Neural crest cell (in vitro differentiated cells): ENCODE measurements around the gene SAXO2. TPM values are rescaled to one million over a fixed set of nuclear protein-coding genes. Genes with fewer than 3 reads are reported as not detected.
"Not testable (repeated sequence)": the region's sequence is repeated elsewhere in the genome, so short reads cannot be mapped to it uniquely, and the experiment has no call there.

Experiments used
- DNase-seq: peaks from one replicate; pipeline ENCODE4 v3.0.0; 2021; ENCODE audit warnings: low read depth, mixed read lengths, low spot score
- H3K27ac Mint-ChIP-seq: one replicate; pipeline ENCODE4 v1.8.0; 2021; ENCODE audit warnings: mild to moderate bottlenecking, mixed read lengths; ENCODE audit not compliant: unreplicated experiment
- H3K27me3 Mint-ChIP-seq: 2 replicates; pipeline ENCODE4 v1.8.0; 2021; ENCODE audit warnings: low read depth, mild to moderate bottlenecking, mixed read lengths
- H3K36me3 Mint-ChIP-seq: 2 replicates; pipeline ENCODE4 v1.8.0; 2021; ENCODE audit warnings: low read depth, mild to moderate bottlenecking, mixed read lengths
- H3K4me1 Mint-ChIP-seq: 2 replicates; pipeline ENCODE4 v1.8.0; 2021; ENCODE audit warnings: mixed read lengths
- H3K4me3 Mint-ChIP-seq: one replicate; pipeline ENCODE4 v1.8.0; 2021; ENCODE audit warnings: mild to moderate bottlenecking, mixed read lengths
- H3K9me3 Mint-ChIP-seq: 2 replicates; pipeline ENCODE4 v1.8.0; 2021; ENCODE audit warnings: mixed read lengths
- total RNA-seq: library from RNA; stranded (reverse); gene quantifications from 2 replicates; pipeline ENCODE4 v1.2.1, GENCODE V29; 2021
- TF ChIP-seq, protein P1 (sequence below): fragments of 200-600 bp; sonication (generic); conservative IDR thresholded peaks from 2 replicates; pipeline ENCODE4 v1.5.0; 2021; ENCODE audit warnings: antibody characterized with exemption, mild to moderate bottlenecking

Gene SAXO2
- total RNA-seq, 1 donor from 2014 or later = 3.9 TPM

DNA sequence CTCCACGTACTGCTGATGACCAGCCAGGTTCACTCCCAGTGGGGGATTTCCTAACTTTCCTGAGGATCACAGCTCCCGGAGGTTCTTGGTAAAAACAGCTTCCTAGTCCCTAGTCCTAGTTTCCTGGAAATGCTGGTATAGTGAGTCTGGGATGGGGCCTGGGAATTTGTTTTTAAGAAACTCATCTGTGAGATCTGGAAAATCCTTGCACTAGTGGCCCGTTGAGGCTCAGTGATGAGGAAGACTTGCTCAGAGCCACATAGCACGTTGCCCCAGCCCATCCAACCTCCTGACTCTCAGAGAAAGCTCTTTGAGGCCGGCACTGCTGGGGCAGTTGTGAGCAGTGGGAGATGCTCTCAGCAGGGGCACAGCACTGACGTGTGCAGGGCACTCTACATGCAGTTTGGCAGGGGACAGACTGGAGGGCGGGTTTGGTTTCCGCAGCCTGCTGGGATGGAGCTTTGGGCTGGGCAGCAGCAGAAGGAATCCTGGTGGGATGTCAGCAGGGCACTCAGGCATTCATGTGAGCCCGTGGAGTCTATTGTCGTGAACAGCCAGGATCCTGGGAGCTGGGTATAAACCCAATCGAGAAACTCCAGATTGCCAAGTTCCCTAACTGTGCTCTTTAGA, 31.6 kb downstream of the SAXO2 start:
- Mint-ChIP-seq H3K9me3 (peaks cover 4% of the 10 kb centered on the region), H3K27me3 (peaks cover 9% of the 10 kb centered on the region), H3K4me1 (no peaks in the 10 kb centered on the region), H3K4me3 (no peak overlapping the region), H3K27ac (no peak overlapping the region), H3K36me3 (no peaks in the 10 kb centered on the region)
- TF ChIP-seq, protein P1, sequence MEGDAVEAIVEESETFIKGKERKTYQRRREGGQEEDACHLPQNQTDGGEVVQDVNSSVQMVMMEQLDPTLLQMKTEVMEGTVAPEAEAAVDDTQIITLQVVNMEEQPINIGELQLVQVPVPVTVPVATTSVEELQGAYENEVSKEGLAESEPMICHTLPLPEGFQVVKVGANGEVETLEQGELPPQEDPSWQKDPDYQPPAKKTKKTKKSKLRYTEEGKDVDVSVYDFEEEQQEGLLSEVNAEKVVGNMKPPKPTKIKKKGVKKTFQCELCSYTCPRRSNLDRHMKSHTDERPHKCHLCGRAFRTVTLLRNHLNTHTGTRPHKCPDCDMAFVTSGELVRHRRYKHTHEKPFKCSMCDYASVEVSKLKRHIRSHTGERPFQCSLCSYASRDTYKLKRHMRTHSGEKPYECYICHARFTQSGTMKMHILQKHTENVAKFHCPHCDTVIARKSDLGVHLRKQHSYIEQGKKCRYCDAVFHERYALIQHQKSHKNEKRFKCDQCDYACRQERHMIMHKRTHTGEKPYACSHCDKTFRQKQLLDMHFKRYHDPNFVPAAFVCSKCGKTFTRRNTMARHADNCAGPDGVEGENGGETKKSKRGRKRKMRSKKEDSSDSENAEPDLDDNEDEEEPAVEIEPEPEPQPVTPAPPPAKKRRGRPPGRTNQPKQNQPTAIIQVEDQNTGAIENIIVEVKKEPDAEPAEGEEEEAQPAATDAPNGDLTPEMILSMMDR = no peak
- DNase-seq = no peak

DNA sequence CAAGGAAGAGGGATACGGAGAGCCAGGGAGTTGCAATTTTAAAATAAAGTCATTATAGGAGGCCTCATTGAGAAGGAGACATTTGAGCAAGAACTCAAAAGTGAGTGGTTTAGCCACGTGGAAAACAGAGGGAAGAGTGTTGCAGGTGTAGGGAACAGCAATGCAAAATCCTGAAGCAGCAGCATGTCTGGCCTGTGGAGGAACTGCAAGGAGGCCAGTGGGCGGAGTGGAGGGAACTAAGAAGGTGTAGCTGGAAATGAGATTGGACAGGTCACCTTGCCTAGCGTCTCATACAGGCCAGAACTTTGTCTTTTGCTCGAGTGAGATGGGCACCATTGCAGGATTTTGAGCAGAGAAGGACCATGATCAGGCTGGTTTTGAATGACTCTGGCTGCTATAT, 34.9 kb downstream of the SAXO2 start:
- Mint-ChIP-seq H3K36me3 (no peaks in the 10 kb centered on the region), H3K4me1 (peaks cover 6% of the 10 kb centered on the region), H3K27ac (no peak overlapping the region), H3K9me3 (no peaks in the 10 kb centered on the region), H3K4me3 (no peak overlapping the region), H3K27me3 (no peaks in the 10 kb centered on the region)
- no peak for DNase-seq
- TF ChIP-seq, protein P1 = no peak

DNA sequence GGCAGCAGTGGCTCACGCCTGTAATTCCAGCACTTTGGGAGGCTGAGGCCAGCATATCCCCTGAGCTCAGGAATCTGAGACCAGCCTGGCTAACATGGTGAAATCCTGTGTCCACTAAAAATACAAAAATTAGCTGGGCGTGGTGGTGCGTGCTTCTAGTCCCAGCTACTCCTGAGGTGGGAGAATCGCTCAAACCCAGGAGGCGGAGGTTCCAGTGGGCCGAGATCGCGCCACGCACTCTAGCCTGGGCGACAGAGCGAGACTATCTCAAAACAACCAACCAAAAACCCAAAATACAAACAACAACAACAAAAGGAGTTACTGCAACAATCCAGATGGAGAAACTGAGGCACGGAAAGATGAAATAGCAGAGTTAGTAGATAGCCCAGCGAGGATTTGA, 35.4 kb downstream of the SAXO2 start:
- Mint-ChIP-seq H3K36me3 (no peaks in the 10 kb centered on the region), H3K27me3 (no peaks in the 10 kb centered on the region), H3K27ac (no peak overlapping the region), H3K4me3 (no peak overlapping the region), H3K9me3 (no peaks in the 10 kb centered on the region), H3K4me1 (peaks cover 6% of the 10 kb centered on the region)
- TF ChIP-seq, protein P1 = no peak
- no peak for DNase-seq

DNA sequence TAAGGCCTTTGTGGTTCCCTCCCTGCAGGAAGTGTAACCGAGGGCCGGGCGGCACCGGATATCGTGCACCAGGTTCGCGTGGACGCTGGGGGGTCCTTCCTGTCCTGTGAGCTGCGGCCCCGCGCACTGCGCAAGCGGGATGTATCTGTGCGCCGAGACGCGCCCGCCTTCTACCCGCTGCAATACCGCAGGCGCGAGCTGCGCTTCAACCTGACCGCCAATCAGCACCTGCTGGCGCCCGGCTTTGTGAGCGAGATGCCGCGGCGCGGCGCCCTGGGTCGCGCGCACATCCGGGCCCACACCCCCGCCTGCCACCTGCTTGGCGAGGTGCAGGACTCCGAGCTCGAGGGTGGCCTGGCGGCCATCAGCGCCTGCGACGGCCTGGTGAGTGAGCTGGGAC, 35.9 kb downstream of the SAXO2 start:
- no peaks in the 10 kb centered on the region for H3K9me3 Mint-ChIP-seq

DNA sequence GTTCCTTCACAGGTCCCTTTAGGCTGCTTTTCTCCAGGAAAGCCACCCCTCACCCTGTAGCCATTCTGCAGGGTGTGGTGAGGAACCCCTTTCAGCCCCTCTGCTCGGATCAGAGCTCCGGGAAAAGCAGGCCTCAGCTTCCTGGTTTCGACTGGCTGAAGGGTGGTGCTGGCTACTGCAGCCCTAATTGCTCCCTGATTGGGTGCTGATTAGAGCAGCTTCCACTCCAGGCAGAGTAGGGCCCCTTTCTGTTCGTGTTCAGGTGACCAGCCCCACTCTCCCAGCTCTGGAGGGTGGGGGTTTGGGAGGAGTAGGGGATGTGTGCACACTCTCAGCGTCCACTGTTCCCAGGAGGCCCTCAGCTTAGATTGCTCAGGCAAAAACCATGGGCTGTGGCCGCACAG, 36.9 kb downstream of the SAXO2 start:
- not testable (repeated sequence) for DNase-seq, H3K4me3 Mint-ChIP-seq, H3K36me3 Mint-ChIP-seq, H3K4me1 Mint-ChIP-seq, H3K9me3 Mint-ChIP-seq, H3K27ac Mint-ChIP-seq, H3K27me3 Mint-ChIP-seq

More for the DNA sequence above, 35.9 kb downstream of the SAXO2 start:
- Mint-ChIP-seq H3K36me3 (no peaks in the 10 kb centered on the region), H3K27me3 (no peaks in the 10 kb centered on the region), H3K4me1 (peaks cover 6% of the 10 kb centered on the region), H3K4me3 (no peak overlapping the region), H3K27ac (no peak overlapping the region)
- TF ChIP-seq, protein P1 = no peak
- DNase-seq = no peak

DNA sequence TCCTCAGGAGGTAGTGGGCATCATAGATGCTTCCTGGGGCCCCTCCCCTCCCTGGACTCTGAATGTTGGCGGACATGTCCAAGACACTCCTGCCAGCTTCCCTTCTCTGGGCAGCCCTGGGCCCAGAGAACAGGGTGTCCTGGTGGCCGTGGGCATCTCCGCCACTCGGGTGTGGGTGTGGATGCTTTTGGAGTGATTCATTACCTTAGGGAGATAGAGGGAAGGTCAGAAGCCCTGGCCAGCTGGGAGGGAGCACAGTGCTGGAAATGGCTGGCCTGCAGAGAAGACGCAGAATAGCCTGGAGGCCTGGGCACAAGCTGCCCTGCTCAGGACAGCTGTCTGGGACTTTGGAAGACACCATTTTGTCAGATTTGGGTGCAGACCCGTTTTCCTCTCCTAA, 37.7 kb downstream of the SAXO2 start:
- DNase-seq, H3K27ac Mint-ChIP-seq, H3K4me1 Mint-ChIP-seq, H3K27me3 Mint-ChIP-seq, H3K4me3 Mint-ChIP-seq, H3K36me3 Mint-ChIP-seq, H3K9me3 Mint-ChIP-seq: not testable (repeated sequence)
